ENCODE measurements around the gene CBR4. TPM values are rescaled to one million over a fixed set of nuclear protein-coding genes. Genes with fewer than 3 reads are reported as not detected.
"Not testable (repeated sequence)": the region's sequence is repeated elsewhere in the genome, so short reads cannot be mapped to it uniquely, and the experiment has no call there.

CBR4 gene
- polyA plus RNA-seq, 1 donor from 2014 or later = 10.5 TPM

DNA sequence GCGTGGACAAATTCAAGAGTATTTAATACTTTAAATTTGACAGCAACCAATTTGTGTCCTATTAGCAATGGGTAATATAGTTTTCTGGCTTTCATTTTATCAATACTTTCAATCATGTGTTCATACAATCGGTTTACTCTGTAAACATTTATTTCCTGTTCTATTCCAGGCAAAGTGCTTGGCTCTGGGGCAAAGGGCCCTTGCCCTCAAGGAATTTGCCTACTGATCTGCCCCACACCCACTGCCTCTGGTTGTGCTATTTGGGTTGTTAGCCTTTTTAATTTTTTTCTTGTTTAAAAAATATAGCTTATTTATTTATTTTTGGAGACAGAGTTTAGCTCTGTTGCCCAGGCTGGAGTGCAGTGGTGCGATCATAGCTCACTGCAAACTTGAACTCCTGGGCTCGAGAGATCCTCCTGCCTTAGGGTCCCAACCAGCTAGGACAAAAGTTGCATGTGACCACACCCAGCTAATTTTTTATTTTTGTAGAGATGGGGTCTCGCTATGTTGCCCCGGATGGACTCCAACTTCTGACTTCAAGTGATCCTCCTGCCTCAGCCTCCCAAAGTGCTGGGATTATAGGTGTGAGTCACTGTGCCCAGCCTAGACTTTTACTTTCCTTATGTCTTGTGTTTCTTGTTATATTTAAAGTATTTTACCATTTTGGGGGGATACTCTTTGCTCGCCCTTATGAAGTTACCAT lies 30.7 kb upstream of the CBR4 start:
- no peaks in the 10 kb centered on the region for H3K4me1 Mint-ChIP-seq
- H3K4me3 Mint-ChIP-seq = no peak overlapping the region
- H3K27ac Mint-ChIP-seq = no peak overlapping the region
- no peaks in the 10 kb centered on the region for H3K9me3 Mint-ChIP-seq
- peaks cover 3% of the 10 kb centered on the region for H3K36me3 Mint-ChIP-seq
- H3K27me3 Mint-ChIP-seq = no peaks in the 10 kb centered on the region

DNA sequence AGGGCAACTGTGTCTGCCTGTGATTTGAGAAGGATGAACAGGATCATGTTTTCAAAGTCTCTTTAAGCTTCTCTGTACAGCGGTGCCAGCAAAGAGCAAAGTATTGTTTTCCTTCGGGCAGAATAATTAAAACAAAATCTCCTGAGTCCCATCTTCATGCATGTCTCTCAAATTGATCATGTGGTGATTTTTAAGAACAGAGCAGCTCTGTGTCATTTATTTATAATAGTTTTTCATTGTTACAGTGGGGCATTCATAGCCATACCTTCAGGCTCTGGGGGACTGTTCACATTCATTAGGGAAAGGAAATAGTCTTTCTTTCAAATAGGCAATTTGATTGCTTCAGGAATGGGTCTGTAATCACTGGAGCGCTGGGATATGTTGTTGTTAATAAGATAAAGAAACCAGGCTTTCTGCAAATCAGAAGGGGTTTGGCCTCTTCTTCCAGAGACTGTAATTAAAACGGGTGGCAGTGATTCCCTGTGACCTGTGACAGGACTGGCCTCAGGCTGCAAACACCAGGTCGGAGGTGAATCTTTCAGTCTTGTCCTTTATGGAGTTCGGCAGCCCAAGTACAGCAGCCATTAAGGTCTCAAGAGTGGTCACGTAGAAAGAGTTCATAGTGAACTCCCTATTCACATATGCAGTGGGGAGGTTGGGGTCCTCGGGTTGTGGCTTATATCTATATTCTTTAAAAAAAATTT lies 29.3 kb upstream of the CBR4 start:
- Mint-ChIP-seq H3K4me1 (no peaks in the 10 kb centered on the region), H3K36me3 (peaks cover 3% of the 10 kb centered on the region), H3K27me3 (no peaks in the 10 kb centered on the region), H3K4me3 (no peak overlapping the region), H3K9me3 (no peaks in the 10 kb centered on the region), H3K27ac (no peak overlapping the region)

- H3K4me1 Mint-ChIP-seq = no peaks in the 10 kb centered on the region
- H3K4me3 Mint-ChIP-seq = no peak overlapping the region
- peaks cover 1% of the 10 kb centered on the region for H3K27me3 Mint-ChIP-seq
- no peaks in the 10 kb centered on the region for H3K36me3 Mint-ChIP-seq
- H3K27ac Mint-ChIP-seq = no peak overlapping the region
- no peaks in the 10 kb centered on the region for H3K9me3 Mint-ChIP-seq
These were observed 27.5 kb upstream of the CBR4 start for GRCh38 chr4:169037506-169037905.

- not testable (repeated sequence) for H3K27me3 Mint-ChIP-seq, H3K36me3 Mint-ChIP-seq, H3K4me3 Mint-ChIP-seq, H3K4me1 Mint-ChIP-seq, H3K9me3 Mint-ChIP-seq, H3K27ac Mint-ChIP-seq
These were observed 26.0 kb upstream of the CBR4 start for GRCh38 chr4:169035871-169036620.

DNA sequence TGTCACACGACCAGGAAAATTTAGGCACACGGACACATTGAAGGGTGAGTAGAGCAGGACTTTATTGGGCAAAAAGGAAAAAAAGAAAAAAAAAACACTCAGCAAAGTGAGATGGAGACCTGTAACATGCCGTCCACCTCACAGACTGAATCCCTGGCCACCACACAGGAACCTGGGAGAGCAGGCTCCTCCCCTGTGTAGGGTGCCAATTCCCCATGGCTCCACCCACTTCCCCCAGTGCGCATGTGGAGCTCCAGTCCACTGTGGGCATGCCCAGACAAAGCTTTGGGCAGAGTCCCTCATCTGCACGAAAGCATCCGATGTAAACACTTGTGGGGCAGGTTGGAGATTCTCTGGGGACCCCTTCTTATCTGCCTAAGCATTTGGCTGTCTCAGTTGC lies 23.6 kb upstream of the CBR4 start:
- no peaks in the 10 kb centered on the region for H3K4me1 Mint-ChIP-seq
- no peaks in the 10 kb centered on the region for H3K9me3 Mint-ChIP-seq

DNA sequence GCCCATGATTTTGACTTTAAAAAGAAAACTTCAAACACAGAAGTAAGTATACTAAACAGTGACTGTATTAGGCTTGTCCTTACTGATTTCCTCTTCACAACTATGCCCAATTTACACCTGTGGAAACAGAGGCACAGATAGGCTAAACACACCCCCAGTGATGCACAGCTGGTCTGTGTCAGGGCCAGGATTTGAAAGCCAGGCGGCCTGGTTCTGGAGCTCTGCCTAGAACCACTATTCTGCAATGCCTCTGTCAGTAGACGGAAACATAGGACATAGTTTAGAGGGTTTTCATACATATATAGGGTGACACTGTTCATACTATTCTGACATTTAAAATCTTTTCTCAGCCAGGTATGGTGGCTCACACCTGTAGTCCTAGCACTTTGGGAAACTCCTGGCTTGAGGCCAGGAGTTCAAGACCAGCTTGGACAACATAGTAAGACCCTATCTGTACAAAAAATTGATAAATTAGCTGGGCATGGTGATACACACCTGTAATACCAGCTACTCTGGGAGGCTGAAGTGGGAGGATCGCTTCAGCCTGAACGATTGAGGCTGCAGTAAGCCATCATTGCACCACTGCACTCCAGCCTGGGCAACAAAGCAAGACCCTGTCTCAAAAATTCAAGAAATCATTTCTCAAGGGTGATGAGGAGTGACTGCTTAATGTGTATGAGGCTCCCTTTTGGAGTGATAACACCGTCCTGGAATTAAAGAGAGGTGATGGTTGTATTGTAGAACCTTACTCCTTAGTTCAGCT lies 23.0 kb upstream of the CBR4 start:
- peaks cover 1% of the 10 kb centered on the region for H3K27me3 Mint-ChIP-seq
- no peaks in the 10 kb centered on the region for H3K4me1 Mint-ChIP-seq
- H3K36me3 Mint-ChIP-seq = no peaks in the 10 kb centered on the region
- no peak overlapping the region for H3K4me3 Mint-ChIP-seq
- H3K27ac Mint-ChIP-seq = no peak overlapping the region
- H3K9me3 Mint-ChIP-seq = no peaks in the 10 kb centered on the region

More for the DNA sequence above, 23.6 kb upstream of the CBR4 start:
- H3K27me3 Mint-ChIP-seq = peaks cover 1% of the 10 kb centered on the region
- no peak overlapping the region for H3K4me3 Mint-ChIP-seq
- H3K36me3 Mint-ChIP-seq = no peaks in the 10 kb centered on the region
- H3K27ac Mint-ChIP-seq = no peak overlapping the region

- Mint-ChIP-seq H3K27me3 (peaks cover 1% of the 10 kb centered on the region), H3K4me3 (no peak overlapping the region), H3K27ac (no peak overlapping the region), H3K36me3 (no peaks in the 10 kb centered on the region), H3K4me1 (no peaks in the 10 kb centered on the region), H3K9me3 (no peaks in the 10 kb centered on the region)
These were observed 22.1 kb upstream of the CBR4 start for GRCh38 chr4:169032194-169032593.

DNA sequence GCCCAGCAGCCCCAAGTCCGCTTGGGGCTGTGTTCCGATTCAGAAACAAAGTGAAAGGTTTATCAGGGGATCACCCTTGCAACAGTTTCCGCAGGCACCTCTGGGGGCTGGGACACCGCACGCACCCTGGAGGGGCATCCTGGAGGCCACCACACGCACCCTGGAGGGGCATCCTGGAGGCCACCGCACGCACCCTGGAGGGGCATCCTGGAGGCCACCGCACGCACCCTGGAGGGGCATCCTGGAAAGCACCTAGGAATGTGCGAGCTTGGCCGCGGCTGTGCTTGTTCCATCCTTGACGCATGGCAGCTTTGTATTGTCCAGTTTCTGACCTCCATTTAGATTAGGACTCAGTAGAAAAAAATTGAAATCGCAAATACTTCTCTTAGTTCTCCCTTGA lies 21.3 kb upstream of the CBR4 start:
- H3K4me1 Mint-ChIP-seq = no peaks in the 10 kb centered on the region
- no peak overlapping the region for H3K27ac Mint-ChIP-seq
- H3K9me3 Mint-ChIP-seq = no peaks in the 10 kb centered on the region
- no peak overlapping the region for H3K4me3 Mint-ChIP-seq
- peaks cover 3% of the 10 kb centered on the region for H3K27me3 Mint-ChIP-seq
- H3K36me3 Mint-ChIP-seq = no peaks in the 10 kb centered on the region

- H3K27ac Mint-ChIP-seq = no peak overlapping the region
- H3K4me3 Mint-ChIP-seq = no peak overlapping the region
- H3K36me3 Mint-ChIP-seq = no peaks in the 10 kb centered on the region
- peaks cover 3% of the 10 kb centered on the region for H3K27me3 Mint-ChIP-seq
- H3K4me1 Mint-ChIP-seq = no peaks in the 10 kb centered on the region
- no peaks in the 10 kb centered on the region for H3K9me3 Mint-ChIP-seq
These were observed 20.5 kb upstream of the CBR4 start for GRCh38 chr4:169030562-169030982.

GRCh38 chr4:169029947-169030346 lies 19.9 kb upstream of the CBR4 start:
- Mint-ChIP-seq H3K36me3 (no peaks in the 10 kb centered on the region), H3K4me3 (no peak overlapping the region), H3K9me3 (no peaks in the 10 kb centered on the region), H3K27me3 (peaks cover 3% of the 10 kb centered on the region), H3K4me1 (no peaks in the 10 kb centered on the region), H3K27ac (no peak overlapping the region)

GRCh38 chr4:169027663-169028062 lies 17.6 kb upstream of the CBR4 start:
- Mint-ChIP-seq H3K4me3 (no peak overlapping the region), H3K27ac (no peak overlapping the region), H3K9me3 (no peaks in the 10 kb centered on the region), H3K4me1 (no peaks in the 10 kb centered on the region), H3K27me3 (peaks cover 1% of the 10 kb centered on the region), H3K36me3 (no peaks in the 10 kb centered on the region)

DNA sequence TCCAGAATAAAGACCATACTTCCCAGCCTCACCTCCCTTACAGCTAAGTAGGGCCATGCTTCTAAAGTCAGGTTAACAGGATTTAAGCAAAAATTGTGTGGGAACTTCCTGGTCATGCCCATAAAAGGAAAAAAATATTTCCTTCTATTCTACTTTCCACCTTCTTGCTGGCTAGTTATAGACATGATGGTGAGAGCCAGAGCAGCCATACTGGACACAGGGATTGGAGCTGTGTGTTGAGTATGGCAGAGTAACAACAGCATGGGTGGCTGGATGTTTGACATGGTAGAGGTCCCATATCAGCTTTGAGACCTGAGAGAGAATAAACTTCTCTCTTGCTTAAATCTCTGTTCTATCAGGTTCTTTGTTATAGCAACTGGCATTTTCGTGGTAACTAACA lies 15.1 kb upstream of the CBR4 start:
- no peaks in the 10 kb centered on the region for H3K4me1 Mint-ChIP-seq
- no peaks in the 10 kb centered on the region for H3K9me3 Mint-ChIP-seq
- H3K27ac Mint-ChIP-seq = no peak overlapping the region
- H3K36me3 Mint-ChIP-seq = no peaks in the 10 kb centered on the region
- no peak overlapping the region for H3K4me3 Mint-ChIP-seq
- peaks cover 3% of the 10 kb centered on the region for H3K27me3 Mint-ChIP-seq

DNA sequence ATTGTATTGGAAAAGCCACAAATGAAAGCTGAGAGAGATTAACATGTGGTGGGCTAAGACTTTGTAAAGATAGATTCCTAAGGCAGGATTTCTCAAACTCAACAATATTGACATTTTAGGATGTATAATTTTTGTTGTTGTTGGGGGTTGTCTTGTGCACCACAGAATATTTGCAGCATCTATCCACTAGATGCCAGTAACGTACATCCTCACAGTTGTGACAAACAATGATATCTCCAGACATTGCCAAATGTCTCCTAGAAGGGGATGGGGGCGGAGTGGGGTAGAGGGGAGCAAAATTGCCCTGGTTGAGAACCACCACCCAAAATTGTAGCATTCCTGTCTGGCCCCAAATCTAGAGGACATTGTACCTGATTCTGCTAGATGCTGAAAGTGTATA lies 14.7 kb upstream of the CBR4 start:
- Mint-ChIP-seq H3K4me3 (no peak overlapping the region), H3K4me1 (no peaks in the 10 kb centered on the region), H3K27me3 (peaks cover 3% of the 10 kb centered on the region)

GRCh38 chr4:169018406-169018805 lies 8.4 kb upstream of the CBR4 start:
- Mint-ChIP-seq H3K27ac (no peak overlapping the region), H3K9me3 (no peaks in the 10 kb centered on the region), H3K4me1 (no peaks in the 10 kb centered on the region), H3K36me3 (no peaks in the 10 kb centered on the region), H3K27me3 (peaks cover 2% of the 10 kb centered on the region), H3K4me3 (no peak overlapping the region)

More for the DNA sequence above, 14.7 kb upstream of the CBR4 start:
- Mint-ChIP-seq H3K9me3 (no peaks in the 10 kb centered on the region), H3K36me3 (no peaks in the 10 kb centered on the region), H3K27ac (no peak overlapping the region)

GRCh38 chr4:169017971-169018370 lies 7.9 kb upstream of the CBR4 start:
- H3K36me3 Mint-ChIP-seq = no peaks in the 10 kb centered on the region
- H3K27ac Mint-ChIP-seq = no peak overlapping the region
- peaks cover 2% of the 10 kb centered on the region for H3K27me3 Mint-ChIP-seq
- no peak overlapping the region for H3K4me3 Mint-ChIP-seq
- no peaks in the 10 kb centered on the region for H3K9me3 Mint-ChIP-seq
- no peaks in the 10 kb centered on the region for H3K4me1 Mint-ChIP-seq

Measured in IgD-negative memory B cell (primary cell).